HCT116 (cell line): ENCODE data around the gene PAPOLB. TPM values are rescaled to one million over a fixed set of nuclear protein-coding genes. Genes with fewer than 3 reads are reported as not detected.

Experiments
- ATAC-seq: fragments of 200-7000 bp; cut with Tn5 transposase; 2 replicates; pipeline ENCODE4 v1.9.1; 2020; ENCODE audit warnings: mild to moderate bottlenecking, moderate library complexity
- BruUV-seq: library from RNA; stranded (reverse); fragments of 400-500 nt; replicated peaks from 2 replicates; lab custom pipeline; 2021; lab: Mats Ljungman, UMichigan
- CTCF ChIA-PET: fragments of 300-600 bp; sonication (Branson Sonifier 250); formaldehyde crosslinking; loops from one replicate; lab custom pipeline; 2021; ENCODE audit warnings: antibody characterized with exemption; lab: Charles Lee
- POLR2A ChIA-PET: fragments of 300-600, 350-600 bp; sonication (Branson Sonifier 250); formaldehyde crosslinking; loops from one replicate; lab custom pipeline; 2021; ENCODE audit warnings: antibody characterized with exemption; lab: Charles Lee
- RAD21 ChIA-PET, 2 experiments: fragments of 300-600 bp; sonication (Branson Sonifier 250); formaldehyde crosslinking; loops; one replicate each; lab custom pipeline; 2023; ENCODE audit warnings: low total read pairs in 2 of 2; ENCODE audit not compliant: uncharacterized antibody in 2 of 2, unreplicated experiment in 2 of 2, low non-redundant PET in 1 of 2; lab: Charles Lee
- DNase-seq: peaks from one replicate; pipeline ENCODE4 v3.0.0-alpha.2; 2010; ENCODE audit warnings: low read depth, low spot score
- H2AFZ ChIP-seq: fragments of 200-600 bp; shearing (Covaris generic), sonication (generic); 2 replicates; pipeline ENCODE4 v1.6.1; 2017; ENCODE audit warnings: low read depth, mixed run types, mixed read lengths, antibody characterized with exemption, low read length; ENCODE audit not compliant: poor library complexity, severe bottlenecking
- H3K27ac ChIP-seq: 2 replicates; pipeline ENCODE4 v1.5.1; 2012; ENCODE audit warnings: low read depth, low read length
- H3K27me3 ChIP-seq: fragments of 200-600 bp; sonication (generic); 2 replicates; pipeline ENCODE4 v1.6.1; 2016; ENCODE audit warnings: mixed run types, low read length, mixed read lengths; ENCODE audit not compliant: insufficient read depth
- H3K36me3 ChIP-seq, 2 experiments: fragments of 200-500 bp in 1 of 2; fragments of 200-600 bp in 1 of 2; sonication (Bioruptor generic) in 1 of 2; sonication (generic) in 1 of 2; 2 replicates each; pipeline versions ENCODE4 v1.5.1 to v1.6.1; 2014 to 2016; ENCODE audit warnings: low read length in 2 of 2, inconsistent platforms in 1 of 2, mixed read lengths in 1 of 2, mixed run types in 1 of 2; ENCODE audit not compliant: insufficient read depth in 2 of 2, control insufficient read depth in 1 of 2
- H3K4me1 ChIP-seq, 2 experiments: fragments of 200-600 bp in 1 of 2; sonication (generic) in 1 of 2; 2 replicates each; pipeline versions ENCODE4 v1.5.1 to v1.6.1; 2012 to 2017; ENCODE audit warnings: low read length in 2 of 2, inconsistent platforms in 1 of 2, mild to moderate bottlenecking in 1 of 2, mixed read lengths in 1 of 2, mixed run types in 1 of 2, moderate library complexity in 1 of 2; ENCODE audit not compliant: insufficient read depth in 2 of 2, control insufficient read depth in 1 of 2
- H3K4me2 ChIP-seq: fragments of 200-600 bp; sonication (generic); 2 replicates; pipeline ENCODE4 v1.6.1; 2017; ENCODE audit warnings: mixed run types, low read length, mixed read lengths
- H3K4me3 ChIP-seq, 2 experiments: fragments of 200-600 bp in 1 of 2; sonication (generic) in 1 of 2; replicated peaks in 1 of 2; 2 replicates each; pipeline ENCODE4 v1.5.1; 2011 to 2016; ENCODE audit warnings: low read length in 2 of 2, control low read depth in 1 of 2, low read depth in 1 of 2, mild to moderate bottlenecking in 1 of 2, mixed read lengths in 1 of 2, mixed run types in 1 of 2
- H3K79me2 ChIP-seq: fragments of 200-600 bp; sonication (generic); 2 replicates; pipeline ENCODE4 v1.6.1; 2017; ENCODE audit warnings: mild to moderate bottlenecking, mixed run types, low read length, moderate library complexity, mixed read lengths; ENCODE audit not compliant: insufficient read depth
- H3K9ac ChIP-seq: fragments of 200-600 bp; sonication (generic); 2 replicates; pipeline ENCODE4 v1.6.1; 2016; ENCODE audit warnings: low read length, mixed read lengths
- H3K9me2 ChIP-seq: fragments of 200-600 bp; sonication (generic), shearing (Covaris generic); 2 replicates; pipeline ENCODE4 v1.6.1; 2017; ENCODE audit warnings: mixed run types, mild to moderate bottlenecking, moderate library complexity; ENCODE audit not compliant: insufficient read depth
- H3K9me3 ChIP-seq, 2 experiments: fragments of 200-500 bp in 1 of 2; fragments of 200-600 bp in 1 of 2; sonication (Bioruptor generic) in 1 of 2; sonication (generic) in 1 of 2; 2 replicates each; pipeline ENCODE4 v1.6.1; 2014 to 2017; ENCODE audit warnings: low read length in 2 of 2, mixed read lengths in 2 of 2, inconsistent platforms in 1 of 2, low read depth in 1 of 2, mild to moderate bottlenecking in 1 of 2, mixed run types in 1 of 2, moderate library complexity in 1 of 2; ENCODE audit not compliant: control insufficient read depth in 1 of 2, insufficient read depth in 1 of 2
- H4K20me1 ChIP-seq: fragments of 200-600 bp; sonication (generic), shearing (Covaris generic); 2 replicates; pipeline ENCODE4 v1.6.1; 2017; ENCODE audit warnings: mixed run types, mild to moderate bottlenecking, moderate library complexity; ENCODE audit not compliant: insufficient read depth
- CBX3 ChIP-seq: IDR thresholded peaks from 2 replicates; pipeline ENCODE4 v1.6.1; 2012; ENCODE audit warnings: low read depth
- EGR1 ChIP-seq: IDR thresholded peaks from 2 replicates; pipeline ENCODE4 v1.6.1; 2012; ENCODE audit warnings: low read depth
- ELF1 ChIP-seq: IDR thresholded peaks from 2 replicates; pipeline ENCODE4 v1.6.1; 2012; ENCODE audit warnings: low read depth, borderline replicate concordance
- EZH2 ChIP-seq: fragments of 200-600 bp; sonication (generic); IDR thresholded peaks from 2 replicates; pipeline ENCODE4 v1.6.1; 2017; ENCODE audit warnings: antibody characterized with exemption, mixed run types
- EZH2phosphoT487 ChIP-seq: fragments of 200-600 bp; IDR thresholded peaks from 2 replicates; pipeline ENCODE4 v1.6.1; 2018; ENCODE audit warnings: antibody characterized with exemption, borderline replicate concordance
- JUND ChIP-seq: IDR thresholded peaks from 2 replicates; pipeline ENCODE4 v1.6.1; 2012
- RAD21 ChIP-seq: IDR thresholded peaks from 2 replicates; pipeline ENCODE4 v1.6.1; 2012; ENCODE audit warnings: low read depth, mild to moderate bottlenecking
- SIN3A ChIP-seq: IDR thresholded peaks from 2 replicates; pipeline ENCODE4 v1.6.1; 2012; ENCODE audit warnings: low read depth
- SP1 ChIP-seq: IDR thresholded peaks from 2 replicates; pipeline ENCODE4 v1.6.1; 2012; ENCODE audit warnings: low read depth
- SRF ChIP-seq: IDR thresholded peaks from 2 replicates; pipeline ENCODE4 v1.6.1; 2012; ENCODE audit warnings: low read depth
- TCF7L2 ChIP-seq: IDR thresholded peaks from 2 replicates; pipeline ENCODE4 v1.7.0; 2011; ENCODE audit warnings: borderline replicate concordance, inconsistent platforms; ENCODE audit not compliant: insufficient read depth, insufficient read length; ENCODE audit errors: extremely low read depth
- YY1 ChIP-seq: IDR thresholded peaks from 2 replicates; pipeline ENCODE4 v1.6.1; 2011; ENCODE audit warnings: low read length, low read depth, moderate library complexity, mild to moderate bottlenecking; ENCODE audit not compliant: insufficient replicate concordance; ENCODE audit errors: extremely low read depth
- ZFX ChIP-seq: fragments of 450-650 bp; IDR thresholded peaks from 2 replicates; pipeline ENCODE4 v1.6.1; 2017
- ZNF274 ChIP-seq: fragments of 200-500 bp; sonication (Bioruptor generic); IDR thresholded peaks from 2 replicates; pipeline ENCODE4 v1.6.1; 2014; ENCODE audit warnings: mild to moderate bottlenecking, low read depth, low read length, inconsistent platforms
- intact Hi-C: fragments of 100-400 bp; cut with micrococcal nuclease; formaldehyde crosslinking; loops from 2 replicates; pipeline ENCODE4 v1.10.0; 2022
- total RNA-seq: library from RNA; stranded (reverse); gene quantifications from one replicate; pipeline ENCODE4 v1.2.1, GENCODE V29; 2021; ENCODE audit not compliant: unreplicated experiment
- TF ChIP-seq, protein P1 (sequence below): IDR thresholded peaks from 2 replicates; pipeline ENCODE4 v1.6.1; 2011; ENCODE audit warnings: mild to moderate bottlenecking, low read length, moderate library complexity; ENCODE audit not compliant: insufficient replicate concordance; ENCODE audit errors: extremely low read depth
- TF ChIP-seq, protein P2 (sequence below), 3 experiments: fragments of 200-600 bp in 1 of 3; sonication (generic) in 1 of 3; IDR thresholded peaks in 2 of 3; conservative IDR thresholded peaks in 1 of 3; 2 replicates each; pipeline ENCODE4 v1.5.1; 2012 to 2017; ENCODE audit warnings: low read depth in 2 of 3, low read length in 2 of 3, antibody characterized with exemption in 1 of 3, borderline replicate concordance in 1 of 3, control low read depth in 1 of 3, mild to moderate bottlenecking in 1 of 3, mixed read lengths in 1 of 3, mixed run types in 1 of 3, moderate library complexity in 1 of 3; ENCODE audit not compliant: insufficient read depth in 1 of 3
- TF ChIP-seq, protein P3 (sequence below): IDR thresholded peaks from 2 replicates; pipeline ENCODE4 v1.6.1; 2012; ENCODE audit warnings: low read depth

Gene PAPOLB
- total RNA-seq, 1 experiment from 2014 or later, result 0.20 TPM

DNA sequence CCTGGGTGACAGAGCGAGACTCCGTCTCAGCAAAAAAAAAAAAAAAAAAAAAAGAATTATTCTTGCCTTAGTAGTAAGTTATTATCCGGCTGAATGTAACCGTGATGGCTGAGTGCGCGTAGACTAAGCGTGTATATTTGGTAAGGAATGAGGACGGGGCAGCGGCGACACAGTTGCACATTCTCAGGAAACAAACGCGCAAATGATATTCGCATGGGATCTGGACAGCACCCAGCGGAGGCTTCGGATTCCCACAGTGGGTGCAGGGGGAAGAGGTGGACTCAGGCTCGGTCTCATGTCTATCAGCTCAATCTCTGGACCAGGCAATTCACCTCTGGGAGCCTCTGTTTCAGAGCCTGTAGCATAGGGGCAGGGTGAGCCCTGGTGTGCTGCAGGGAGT is 29.1 kb downstream of the PAPOLB start:
- no peaks in the 10 kb centered on the region for H3K9me2 ChIP-seq
- no peaks in the 10 kb centered on the region for H4K20me1 ChIP-seq
- H3K4me1 ChIP-seq, result no peaks in the 10 kb centered on the region
- DNase-seq (no peak), ATAC-seq (no peak)
- intact Hi-C loops, result no loop called here
- no peaks in the 10 kb centered on the region for H3K79me2 ChIP-seq
- no peak overlapping the region for H3K4me3 ChIP-seq
- no peak overlapping the region for H2AFZ ChIP-seq
- POLR2A ChIA-PET, result no interaction called here
- no peaks in the 10 kb centered on the region for H3K36me3 ChIP-seq
- no peaks in the 10 kb centered on the region for H3K9me3 ChIP-seq
- TF ChIP-seq ELF1, result no peak
- TF ChIP-seq, protein P1, sequence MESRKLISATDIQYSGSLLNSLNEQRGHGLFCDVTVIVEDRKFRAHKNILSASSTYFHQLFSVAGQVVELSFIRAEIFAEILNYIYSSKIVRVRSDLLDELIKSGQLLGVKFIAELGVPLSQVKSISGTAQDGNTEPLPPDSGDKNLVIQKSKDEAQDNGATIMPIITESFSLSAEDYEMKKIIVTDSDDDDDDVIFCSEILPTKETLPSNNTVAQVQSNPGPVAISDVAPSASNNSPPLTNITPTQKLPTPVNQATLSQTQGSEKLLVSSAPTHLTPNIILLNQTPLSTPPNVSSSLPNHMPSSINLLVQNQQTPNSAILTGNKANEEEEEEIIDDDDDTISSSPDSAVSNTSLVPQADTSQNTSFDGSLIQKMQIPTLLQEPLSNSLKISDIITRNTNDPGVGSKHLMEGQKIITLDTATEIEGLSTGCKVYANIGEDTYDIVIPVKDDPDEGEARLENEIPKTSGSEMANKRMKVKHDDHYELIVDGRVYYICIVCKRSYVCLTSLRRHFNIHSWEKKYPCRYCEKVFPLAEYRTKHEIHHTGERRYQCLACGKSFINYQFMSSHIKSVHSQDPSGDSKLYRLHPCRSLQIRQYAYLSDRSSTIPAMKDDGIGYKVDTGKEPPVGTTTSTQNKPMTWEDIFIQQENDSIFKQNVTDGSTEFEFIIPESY, result no peak
- TF ChIP-seq JUND, result no peak
- TF ChIP-seq SP1, result no peak
- TF ChIP-seq ZNF274, result no peak
- TF ChIP-seq, protein P2, sequence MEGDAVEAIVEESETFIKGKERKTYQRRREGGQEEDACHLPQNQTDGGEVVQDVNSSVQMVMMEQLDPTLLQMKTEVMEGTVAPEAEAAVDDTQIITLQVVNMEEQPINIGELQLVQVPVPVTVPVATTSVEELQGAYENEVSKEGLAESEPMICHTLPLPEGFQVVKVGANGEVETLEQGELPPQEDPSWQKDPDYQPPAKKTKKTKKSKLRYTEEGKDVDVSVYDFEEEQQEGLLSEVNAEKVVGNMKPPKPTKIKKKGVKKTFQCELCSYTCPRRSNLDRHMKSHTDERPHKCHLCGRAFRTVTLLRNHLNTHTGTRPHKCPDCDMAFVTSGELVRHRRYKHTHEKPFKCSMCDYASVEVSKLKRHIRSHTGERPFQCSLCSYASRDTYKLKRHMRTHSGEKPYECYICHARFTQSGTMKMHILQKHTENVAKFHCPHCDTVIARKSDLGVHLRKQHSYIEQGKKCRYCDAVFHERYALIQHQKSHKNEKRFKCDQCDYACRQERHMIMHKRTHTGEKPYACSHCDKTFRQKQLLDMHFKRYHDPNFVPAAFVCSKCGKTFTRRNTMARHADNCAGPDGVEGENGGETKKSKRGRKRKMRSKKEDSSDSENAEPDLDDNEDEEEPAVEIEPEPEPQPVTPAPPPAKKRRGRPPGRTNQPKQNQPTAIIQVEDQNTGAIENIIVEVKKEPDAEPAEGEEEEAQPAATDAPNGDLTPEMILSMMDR (IDR thresholded peaks at IDR 0.05 in 2 of 3, conservative IDR thresholded peaks at IDR 0.05 in 1 of 3; ENCODE audit: borderline replicate concordance in 1 of 3, insufficient read depth in 1 of 3, low read depth in 2 of 3, low read length in 2 of 3), result no peak
- TF ChIP-seq ZFX, result no peak
- no peak for TF ChIP-seq YY1
- no peak for TF ChIP-seq EGR1
- no peak for TF ChIP-seq TCF7L2
- no peak for TF ChIP-seq CBX3
- no peak for TF ChIP-seq SIN3A
- no peak for TF ChIP-seq SRF
- TF ChIP-seq, protein P3, sequence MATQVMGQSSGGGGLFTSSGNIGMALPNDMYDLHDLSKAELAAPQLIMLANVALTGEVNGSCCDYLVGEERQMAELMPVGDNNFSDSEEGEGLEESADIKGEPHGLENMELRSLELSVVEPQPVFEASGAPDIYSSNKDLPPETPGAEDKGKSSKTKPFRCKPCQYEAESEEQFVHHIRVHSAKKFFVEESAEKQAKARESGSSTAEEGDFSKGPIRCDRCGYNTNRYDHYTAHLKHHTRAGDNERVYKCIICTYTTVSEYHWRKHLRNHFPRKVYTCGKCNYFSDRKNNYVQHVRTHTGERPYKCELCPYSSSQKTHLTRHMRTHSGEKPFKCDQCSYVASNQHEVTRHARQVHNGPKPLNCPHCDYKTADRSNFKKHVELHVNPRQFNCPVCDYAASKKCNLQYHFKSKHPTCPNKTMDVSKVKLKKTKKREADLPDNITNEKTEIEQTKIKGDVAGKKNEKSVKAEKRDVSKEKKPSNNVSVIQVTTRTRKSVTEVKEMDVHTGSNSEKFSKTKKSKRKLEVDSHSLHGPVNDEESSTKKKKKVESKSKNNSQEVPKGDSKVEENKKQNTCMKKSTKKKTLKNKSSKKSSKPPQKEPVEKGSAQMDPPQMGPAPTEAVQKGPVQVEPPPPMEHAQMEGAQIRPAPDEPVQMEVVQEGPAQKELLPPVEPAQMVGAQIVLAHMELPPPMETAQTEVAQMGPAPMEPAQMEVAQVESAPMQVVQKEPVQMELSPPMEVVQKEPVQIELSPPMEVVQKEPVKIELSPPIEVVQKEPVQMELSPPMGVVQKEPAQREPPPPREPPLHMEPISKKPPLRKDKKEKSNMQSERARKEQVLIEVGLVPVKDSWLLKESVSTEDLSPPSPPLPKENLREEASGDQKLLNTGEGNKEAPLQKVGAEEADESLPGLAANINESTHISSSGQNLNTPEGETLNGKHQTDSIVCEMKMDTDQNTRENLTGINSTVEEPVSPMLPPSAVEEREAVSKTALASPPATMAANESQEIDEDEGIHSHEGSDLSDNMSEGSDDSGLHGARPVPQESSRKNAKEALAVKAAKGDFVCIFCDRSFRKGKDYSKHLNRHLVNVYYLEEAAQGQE, result no peak
- TF ChIP-seq RAD21, result no peak
- no peak for TF ChIP-seq EZH2phosphoT487
- no peak for TF ChIP-seq EZH2
- CTCF ChIA-PET, result interaction anchor here (2.0 kb wide), 1 partner anchor 51 kb away, joined by 7 read pairs; the partner anchor contains the start of gene RADIL
- BruUV-seq, result no TSS peak
- no peaks in the 10 kb centered on the region for H3K27me3 ChIP-seq
- no peak overlapping the region for H3K27ac ChIP-seq
- H3K4me2 ChIP-seq, result no peak overlapping the region
- no peak overlapping the region for H3K9ac ChIP-seq
- RAD21 ChIA-PET, result no interaction called here
